ENCODE measurements around the gene SH2D6.

GRCh38 chr2:85411405-85411748 lies 7.1 kb upstream of the SH2D6 start:
- TF ChIP-seq EZH2 (IDR thresholded peaks at IDR 0.05; ENCODE audit: borderline replicate concordance) = no peak
- TF ChIP-seq CTCF (IDR thresholded peaks at IDR 0.05; ENCODE audit: poor library complexity) = no peak
- TF ChIP-seq EZH2phosphoT487 (IDR thresholded peaks at IDR 0.05; ENCODE audit: low read depth, severe bottlenecking, unreplicated experiment) = no peak
